HL-60 (cell line): ENCODE results near the gene ANKRD11.
"Not testable (repeated sequence)": the region's sequence is repeated elsewhere in the genome, so short reads cannot be mapped to it uniquely, and the experiment has no call there.

Source experiments
- DNase-seq, 2 experiments: peaks; one replicate each; pipeline ENCODE4 v3.0.0-alpha.2; 2010 to 2020; ENCODE audit warnings: low read depth in 1 of 2, low spot score in 1 of 2
- H3K27ac ChIP-seq: fragments of 250-450 bp; sonication (Bioruptor Pico); replicated peaks from 2 replicates; pipeline ENCODE4 v1.5.1; 2020; ENCODE audit warnings: mild to moderate bottlenecking, moderate library complexity
- H3K27me3 ChIP-seq: fragments of 250-450 bp; sonication (Bioruptor Pico); 2 replicates; pipeline ENCODE4 v1.5.1; 2021; ENCODE audit warnings: mild to moderate bottlenecking, moderate library complexity; ENCODE audit not compliant: insufficient read depth, poor library complexity, severe bottlenecking
- H3K4me3 ChIP-seq: replicated peaks from 2 replicates; pipeline ENCODE4 v1.5.1; 2011; ENCODE audit warnings: mild to moderate bottlenecking, control low read depth, low read length; ENCODE audit not compliant: insufficient read depth
- CTCF ChIP-seq: IDR thresholded peaks from one replicate; pipeline ENCODE4 v1.5.1; 2011; ENCODE audit warnings: low read length, control low read depth, inconsistent platforms; ENCODE audit not compliant: insufficient read depth
- GABPA ChIP-seq: IDR thresholded peaks from 2 replicates; pipeline ENCODE4 v1.6.1; 2012; ENCODE audit warnings: low read depth
- POLR2AphosphoS5 ChIP-seq: IDR thresholded peaks from 2 replicates; pipeline ENCODE4 v1.6.1; 2012; ENCODE audit warnings: low read depth
- REST ChIP-seq: IDR thresholded peaks from 2 replicates; pipeline ENCODE4 v1.6.1; 2012; ENCODE audit warnings: low read depth; ENCODE audit not compliant: insufficient replicate concordance
- SPI1 ChIP-seq: IDR thresholded peaks from 2 replicates; pipeline ENCODE4 v1.6.1; 2012; ENCODE audit warnings: low read depth, mild to moderate bottlenecking, borderline replicate concordance

Gene ANKRD11

GRCh38 chr16:89466920-89467319, 23.4 kb downstream of the ANKRD11 start:
- no peak for TF ChIP-seq REST
- TF ChIP-seq CTCF: no peak
- TF ChIP-seq GABPA: no peak
- TF ChIP-seq POLR2AphosphoS5: no peak
- TF ChIP-seq SPI1: no peak
- no peak overlapping the region for H3K4me3 ChIP-seq
- no peak overlapping the region for H3K27ac ChIP-seq
- DNase-seq: no peak
- no peaks in the 10 kb centered on the region for H3K27me3 ChIP-seq

- H3K27me3 ChIP-seq, H3K4me3 ChIP-seq, DNase-seq, H3K27ac ChIP-seq: not testable (repeated sequence)
Measured at GRCh38 chr16:89463312-89463711, 27.0 kb downstream of the ANKRD11 start.

GRCh38 chr16:89462639-89463038, 27.7 kb downstream of the ANKRD11 start:
- not testable (repeated sequence) for H3K27ac ChIP-seq, H3K27me3 ChIP-seq, DNase-seq, H3K4me3 ChIP-seq

- not testable (repeated sequence) for DNase-seq, H3K27me3 ChIP-seq, H3K4me3 ChIP-seq, H3K27ac ChIP-seq
Measured at GRCh38 chr16:89461890-89462289, 28.5 kb downstream of the ANKRD11 start.

GRCh38 chr16:89460556-89460955, 29.8 kb downstream of the ANKRD11 start:
- Histone ChIP-seq H3K27me3 (no peaks in the 10 kb centered on the region), H3K4me3 (no peak overlapping the region), H3K27ac (no peak overlapping the region)
- no peak for DNase-seq
- no peak for TF ChIP-seq SPI1
- TF ChIP-seq CTCF: no peak
- no peak for TF ChIP-seq POLR2AphosphoS5
- no peak for TF ChIP-seq REST
- no peak for TF ChIP-seq GABPA

- DNase-seq: no peak
Measured at GRCh38 chr16:89458967-89459366, 31.4 kb downstream of the ANKRD11 start.

More at GRCh38 chr16:89458967-89459366, 31.4 kb downstream of the ANKRD11 start:
- no peak overlapping the region for H3K27ac ChIP-seq
- no peaks in the 10 kb centered on the region for H3K27me3 ChIP-seq
- H3K4me3 ChIP-seq: no peak overlapping the region
- TF ChIP-seq REST: no peak
- TF ChIP-seq POLR2AphosphoS5: no peak
- TF ChIP-seq SPI1: no peak
- no peak for TF ChIP-seq GABPA
- no peak for TF ChIP-seq CTCF
